ENCODE data around the gene POMGNT2. TPM values are rescaled to one million over a fixed set of nuclear protein-coding genes. Genes with fewer than 3 reads are reported as not detected.

POMGNT2 gene
- total RNA-seq, 2 donors from 2014 or later: 12.7 to 14.5 TPM

DNA sequence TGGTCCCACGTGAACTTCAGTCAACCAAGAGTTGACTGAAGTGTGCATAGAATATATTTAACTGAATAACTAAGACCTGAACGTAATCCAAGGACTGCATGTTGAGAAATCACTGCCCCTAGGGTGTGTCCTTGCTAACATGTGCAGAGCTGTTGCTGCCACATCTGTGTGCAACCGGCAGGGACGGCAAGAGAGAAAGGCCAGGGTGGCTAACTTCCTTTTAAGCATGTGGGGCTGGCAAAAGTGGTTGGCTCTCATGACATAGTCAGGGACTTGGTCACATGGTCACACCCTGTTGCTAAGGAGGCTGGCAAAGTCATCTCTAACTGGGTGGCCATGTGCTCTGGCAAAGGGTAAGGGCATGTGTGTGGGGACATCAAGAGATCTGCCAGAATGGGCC lies 74.4 kb downstream of the POMGNT2 start:
- H3K4me3 ChIP-seq (ENCODE audit: low read length): no peak overlapping the region
- peaks cover 2% of the 10 kb centered on the region for H3K9me3 Mint-ChIP-seq
- H3K27me3 ChIP-seq (ENCODE audit: control insufficient read depth, insufficient read depth, low read length, poor library complexity, severe bottlenecking): no peaks in the 10 kb centered on the region
- H3K36me3 Mint-ChIP-seq (ENCODE audit: low read depth): no peaks in the 10 kb centered on the region
- no peaks in the 10 kb centered on the region for H3K4me1 ChIP-seq (ENCODE audit: control insufficient read depth, insufficient read depth, low read length)
- no peak overlapping the region for H3K27ac ChIP-seq (ENCODE audit: low read depth, low read length)
- DNase-seq: peak; percentile 32
- H3K4me3 Mint-ChIP-seq: no peak overlapping the region
- WGBS, 2 experiments (ENCODE audit: insufficient coverage in 1 of 2, insufficient read length in 1 of 2): 78 to 83% methylated on average over 4 of the region's 4 CpGs
- TF ChIP-seq, protein P1, sequence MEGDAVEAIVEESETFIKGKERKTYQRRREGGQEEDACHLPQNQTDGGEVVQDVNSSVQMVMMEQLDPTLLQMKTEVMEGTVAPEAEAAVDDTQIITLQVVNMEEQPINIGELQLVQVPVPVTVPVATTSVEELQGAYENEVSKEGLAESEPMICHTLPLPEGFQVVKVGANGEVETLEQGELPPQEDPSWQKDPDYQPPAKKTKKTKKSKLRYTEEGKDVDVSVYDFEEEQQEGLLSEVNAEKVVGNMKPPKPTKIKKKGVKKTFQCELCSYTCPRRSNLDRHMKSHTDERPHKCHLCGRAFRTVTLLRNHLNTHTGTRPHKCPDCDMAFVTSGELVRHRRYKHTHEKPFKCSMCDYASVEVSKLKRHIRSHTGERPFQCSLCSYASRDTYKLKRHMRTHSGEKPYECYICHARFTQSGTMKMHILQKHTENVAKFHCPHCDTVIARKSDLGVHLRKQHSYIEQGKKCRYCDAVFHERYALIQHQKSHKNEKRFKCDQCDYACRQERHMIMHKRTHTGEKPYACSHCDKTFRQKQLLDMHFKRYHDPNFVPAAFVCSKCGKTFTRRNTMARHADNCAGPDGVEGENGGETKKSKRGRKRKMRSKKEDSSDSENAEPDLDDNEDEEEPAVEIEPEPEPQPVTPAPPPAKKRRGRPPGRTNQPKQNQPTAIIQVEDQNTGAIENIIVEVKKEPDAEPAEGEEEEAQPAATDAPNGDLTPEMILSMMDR (conservative IDR thresholded peaks at IDR 0.05): no peak
- peaks cover 3% of the 10 kb centered on the region for H3K27me3 Mint-ChIP-seq (ENCODE audit: insufficient read depth)
- H3K4me1 Mint-ChIP-seq: peaks cover 2% of the 10 kb centered on the region
- H3K36me3 ChIP-seq (ENCODE audit: control insufficient read depth, insufficient read depth, low read length): no peaks in the 10 kb centered on the region
- no peak overlapping the region for H3K27ac Mint-ChIP-seq
- H3K9ac ChIP-seq (ENCODE audit: extremely low read depth, low read length, poor library complexity, severe bottlenecking): no peak overlapping the region
- H3K9me3 ChIP-seq (ENCODE audit: control insufficient read depth, low read length): peaks cover 13% of the 10 kb centered on the region

DNA sequence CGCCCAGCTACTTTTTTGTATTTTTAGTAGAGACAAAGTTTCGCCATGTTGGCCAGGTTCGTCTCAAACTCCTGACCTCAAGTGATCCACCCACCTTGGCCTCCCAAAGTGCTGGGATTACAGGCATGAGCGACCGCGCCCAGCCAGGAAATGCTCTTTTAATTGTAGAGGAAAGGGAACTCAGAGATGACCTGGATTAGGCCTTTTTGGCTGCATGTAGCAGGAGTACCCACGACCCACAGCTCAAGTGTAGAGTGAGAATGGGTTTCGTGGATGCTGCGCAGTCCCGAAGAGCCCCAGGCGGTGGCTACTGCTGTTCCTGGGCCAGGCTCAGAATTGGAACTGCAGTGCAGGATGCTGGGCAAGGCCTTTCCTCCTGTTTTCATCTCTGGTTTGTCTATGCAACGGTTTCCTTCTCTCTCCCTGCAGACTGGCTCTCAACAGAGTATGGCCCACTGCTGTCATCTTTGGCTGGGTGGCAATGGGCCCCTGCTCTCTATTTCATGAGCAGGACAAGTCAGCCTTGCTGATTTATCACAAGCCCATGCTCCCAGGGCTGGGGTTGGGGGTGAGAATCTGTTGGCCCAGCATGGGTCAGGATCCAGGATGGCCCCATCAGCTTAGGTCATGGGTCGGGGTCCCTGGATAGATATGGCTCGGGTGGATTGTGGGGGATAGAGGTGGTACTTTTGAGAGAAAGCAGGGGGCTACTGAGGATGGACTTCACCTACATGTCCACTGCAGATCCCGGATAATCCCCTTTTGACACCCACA lies 75.5 kb downstream of the POMGNT2 start:
- Mint-ChIP-seq H3K4me1 (peaks cover 7% of the 10 kb centered on the region), H3K4me3 (no peak overlapping the region), H3K9me3 (peaks cover 2% of the 10 kb centered on the region), H3K36me3 (ENCODE audit: low read depth) (no peaks in the 10 kb centered on the region), H3K27me3 (ENCODE audit: insufficient read depth) (peaks cover 3% of the 10 kb centered on the region), H3K27ac (no peak overlapping the region)
- Histone ChIP-seq H3K27me3 (ENCODE audit: control insufficient read depth, insufficient read depth, low read length, poor library complexity, severe bottlenecking) (no peaks in the 10 kb centered on the region), H3K36me3 (ENCODE audit: control insufficient read depth, insufficient read depth, low read length) (no peaks in the 10 kb centered on the region), H3K9me3 (ENCODE audit: control insufficient read depth, low read length) (peaks cover 13% of the 10 kb centered on the region), H3K27ac (ENCODE audit: low read depth, low read length) (no peak overlapping the region), H3K9ac (ENCODE audit: extremely low read depth, low read length, poor library complexity, severe bottlenecking) (no peak overlapping the region), H3K4me1 (ENCODE audit: control insufficient read depth, insufficient read depth, low read length) (no peaks in the 10 kb centered on the region), H3K4me3 (ENCODE audit: low read length) (no peak overlapping the region)
- DNase-seq: peak; percentile 24
- TF ChIP-seq, protein P1 (conservative IDR thresholded peaks at IDR 0.05): no peak
- 84 to 92% methylated on average over 9 to 15 of the region's 15 CpGs for WGBS, 2 experiments (ENCODE audit: insufficient coverage in 1 of 2, insufficient read length in 1 of 2)

Other genes starting within 250 kb of the POMGNT2 start
- not detected for gene CYP8B1, start 230.2 kb downstream of the POMGNT2 start, total RNA-seq
- 1 to 10 TPM in 1 of 2 donors, not detected in 1; 1.8 TPM for gene ZNF662, start 199.9 kb downstream of the POMGNT2 start, total RNA-seq
- 1 to 10 TPM; 4.0 to 5.3 TPM for gene GASK1A, start 126.8 kb downstream of the POMGNT2 start, total RNA-seq
- 10 to 100 TPM; 19.4 TPM for gene SNRK, start 180.5 kb upstream of the POMGNT2 start, total RNA-seq